SJSA1 (cell line): Measurements from ENCODE around the gene NKX6-2. TPM values are rescaled to one million over a fixed set of nuclear protein-coding genes. Genes with fewer than 3 reads are reported as not detected.
"Not testable (repeated sequence)": the region's sequence is repeated elsewhere in the genome, so short reads cannot be mapped to it uniquely, and the experiment has no call there.

Source experiments
- DNase-seq, 2 experiments: peaks; one replicate each; pipeline ENCODE4 v3.0.0-alpha.2; 2015 to 2020; ENCODE audit warnings: low spot score in 2 of 2, low read depth in 1 of 2
- H3K27ac ChIP-seq: fragments of 250-450 bp; sonication (Bioruptor Pico); 2 replicates; pipeline ENCODE4 v1.5.1; 2020; ENCODE audit warnings: mild to moderate bottlenecking, moderate library complexity
- H3K27me3 ChIP-seq: fragments of 250-450 bp; sonication (Bioruptor Pico); replicated peaks from 2 replicates; pipeline ENCODE4 v1.5.1; 2020; ENCODE audit warnings: mild to moderate bottlenecking, moderate library complexity
- H3K36me3 ChIP-seq: fragments of 250-450 bp; sonication (Bioruptor Pico); 2 replicates; pipeline ENCODE4 v1.5.1; 2020; ENCODE audit warnings: mild to moderate bottlenecking
- H3K4me1 ChIP-seq: fragments of 250-450 bp; sonication (Bioruptor Pico); replicated peaks from 2 replicates; pipeline ENCODE4 v1.6.1; 2021; ENCODE audit warnings: mild to moderate bottlenecking
- H3K4me3 ChIP-seq: fragments of 250-450 bp; sonication (Bioruptor Pico); 2 replicates; pipeline ENCODE4 v1.5.1; 2020; ENCODE audit warnings: mild to moderate bottlenecking
- H3K9me3 ChIP-seq: fragments of 250-450 bp; sonication (Bioruptor Pico); replicated peaks from 2 replicates; pipeline ENCODE4 v1.5.1; 2020; ENCODE audit warnings: mild to moderate bottlenecking
- total RNA-seq: library from RNA; depleted of rRNA; stranded (reverse); fragments of >200 nt; shearing (Covaris generic); gene quantifications from 2 replicates; pipeline ENCODE4 v1.2.3, GENCODE V29; 2014

Gene NKX6-2
- total RNA-seq, 1 experiment from 2014 or later, result not detected

- Histone ChIP-seq H3K27me3 (no peaks in the 10 kb centered on the region), H3K4me3 (no peak overlapping the region), H3K4me1 (peaks cover 2% of the 10 kb centered on the region), H3K36me3 (no peaks in the 10 kb centered on the region), H3K27ac (no peak overlapping the region), H3K9me3 (no peaks in the 10 kb centered on the region)
- no peak for DNase-seq
Observed at GRCh38 chr10:132798876-132799275, 12.9 kb upstream of the NKX6-2 start.

DNA sequence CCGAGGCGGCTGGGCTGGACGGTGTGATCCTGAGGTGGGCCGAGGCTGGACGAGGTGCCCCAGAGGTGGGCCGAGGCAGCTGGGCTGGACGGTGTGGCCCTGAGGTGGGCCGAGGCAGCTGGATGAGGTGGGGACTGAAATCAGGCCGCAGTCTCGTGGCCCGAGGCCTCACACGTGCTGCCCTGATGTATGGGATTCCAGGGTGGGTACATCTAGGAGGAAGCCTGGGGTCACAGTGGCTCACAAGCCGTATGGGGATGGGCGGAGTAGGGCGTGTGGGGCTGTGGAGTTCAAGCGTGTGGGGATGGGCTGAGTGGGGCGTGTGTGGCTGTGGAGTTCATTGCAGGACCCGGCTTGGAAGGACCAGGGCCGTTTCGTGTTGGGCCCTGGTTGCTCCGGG lies 12.5 kb upstream of the NKX6-2 start:
- Histone ChIP-seq H3K9me3 (peaks cover 3% of the 10 kb centered on the region; the same call in 1 of the 2 replicates), H3K4me1 (peaks cover 7% of the 10 kb centered on the region), H3K36me3 (no peaks in the 10 kb centered on the region), H3K27me3 (peaks cover 3% of the 10 kb centered on the region; the same call in 1 of the 2 replicates), H3K27ac (no peak overlapping the region), H3K4me3 (no peak overlapping the region)
- no peak for DNase-seq

DNA sequence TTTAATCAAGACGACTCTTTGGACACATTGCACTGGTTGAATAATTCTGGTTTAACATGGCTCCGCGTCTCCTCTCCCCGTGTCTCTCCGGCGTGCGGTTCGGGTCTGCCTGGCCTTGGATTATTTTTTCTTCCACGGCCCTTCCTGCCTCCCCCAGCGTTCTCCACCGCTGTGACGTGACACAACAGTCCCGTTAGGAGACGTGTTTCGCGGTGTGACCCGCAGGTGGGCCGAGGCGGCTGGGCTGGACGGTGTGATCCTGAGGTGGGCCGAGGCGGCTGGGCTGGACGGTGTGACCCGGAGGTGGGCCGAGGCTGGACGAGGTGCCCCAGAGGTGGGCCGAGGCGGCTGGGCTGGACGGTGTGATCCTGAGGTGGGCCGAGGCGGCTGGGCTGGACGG lies 12.0 kb upstream of the NKX6-2 start:
- not testable (repeated sequence) for H3K36me3 ChIP-seq, H3K27me3 ChIP-seq, H3K4me3 ChIP-seq, H3K4me1 ChIP-seq, DNase-seq, H3K9me3 ChIP-seq, H3K27ac ChIP-seq

DNA sequence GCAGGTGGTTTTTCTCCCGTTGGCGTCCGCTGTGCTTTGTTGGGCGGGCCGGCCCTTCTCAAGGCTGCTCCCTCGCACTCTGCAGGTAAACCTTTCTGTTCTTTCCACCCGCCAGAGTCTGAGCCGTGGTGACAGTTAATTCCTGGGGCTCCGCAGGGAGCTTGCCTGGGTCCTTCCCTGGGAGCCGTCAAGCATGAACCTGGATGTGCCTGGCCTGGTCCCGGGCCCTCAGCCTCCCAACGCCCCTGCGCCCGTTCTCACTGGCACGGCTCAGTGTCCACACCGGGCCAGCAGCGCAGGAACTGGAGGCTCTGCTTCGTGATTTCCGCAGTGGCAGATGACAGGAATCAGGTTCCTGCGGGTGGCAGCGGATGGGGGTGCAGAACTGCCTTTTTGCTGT lies 10.9 kb upstream of the NKX6-2 start:
- DNase-seq, result no peak
- Histone ChIP-seq H3K27ac (no peak overlapping the region), H3K36me3 (no peaks in the 10 kb centered on the region), H3K9me3 (peaks cover 5% of the 10 kb centered on the region; the same call in 1 of the 2 replicates), H3K4me3 (no peak overlapping the region), H3K4me1 (peaks cover 7% of the 10 kb centered on the region), H3K27me3 (peaks cover 6% of the 10 kb centered on the region; the same call in 1 of the 2 replicates)

DNA sequence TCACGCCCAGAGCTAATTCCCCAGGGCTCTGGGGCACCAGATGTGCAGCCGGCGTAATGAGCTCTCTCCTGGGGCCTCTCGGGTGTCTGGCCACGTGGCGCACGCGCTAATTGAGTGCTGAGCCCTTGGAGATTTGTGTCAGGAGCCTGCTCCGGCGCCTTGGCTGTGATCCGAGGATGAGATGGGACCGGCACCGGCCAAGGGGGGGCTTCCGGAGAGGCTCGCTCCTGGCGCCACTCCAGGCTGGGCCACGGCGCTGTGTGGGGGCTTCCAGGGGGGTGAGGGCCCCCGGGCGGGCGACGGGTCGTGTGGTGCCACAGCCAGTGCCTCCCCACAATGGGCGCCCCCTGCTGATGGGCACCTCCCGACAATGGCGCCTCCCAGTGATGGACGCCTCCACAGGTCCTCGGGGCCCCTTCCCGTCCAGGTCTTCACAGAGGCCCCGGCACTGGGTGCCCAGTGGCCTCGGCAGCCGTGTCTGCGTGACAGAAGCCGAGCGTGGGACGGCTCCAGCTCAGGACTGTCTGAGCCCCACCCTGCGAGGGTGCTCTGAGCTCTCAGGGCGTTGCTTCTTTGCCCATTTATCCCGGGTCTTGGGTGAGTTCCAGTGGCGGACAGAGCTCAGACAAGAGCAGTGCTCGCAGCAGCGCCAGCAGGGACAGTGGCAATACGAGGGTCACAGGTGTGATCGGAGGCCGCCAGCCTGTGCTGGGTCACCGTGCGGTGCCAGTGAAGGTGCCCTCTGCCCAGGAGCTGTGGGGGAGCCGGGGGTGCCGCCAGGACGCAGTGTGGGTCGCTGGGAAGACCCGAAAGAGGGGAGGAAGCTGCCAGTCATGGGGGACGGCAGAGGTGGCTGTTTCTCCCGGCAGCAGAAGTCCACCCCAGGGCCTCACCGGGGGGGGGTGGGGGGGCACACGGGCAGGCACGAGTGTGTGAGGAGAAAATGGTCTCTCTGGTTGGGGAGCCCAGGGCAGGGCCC lies 8.2 kb upstream of the NKX6-2 start:
- H3K36me3 ChIP-seq, result no peaks in the 10 kb centered on the region
- H3K9me3 ChIP-seq, result peaks cover 5% of the 10 kb centered on the region; the same call in 1 of the 2 replicates
- DNase-seq, result no peak
- no peak overlapping the region for H3K27ac ChIP-seq
- H3K27me3 ChIP-seq, result peaks cover 19% of the 10 kb centered on the region
- H3K4me1 ChIP-seq, result peaks cover 7% of the 10 kb centered on the region
- H3K4me3 ChIP-seq, result no peak overlapping the region

GRCh38 chr10:132793213-132793612 lies 7.3 kb upstream of the NKX6-2 start:
- Histone ChIP-seq H3K4me1 (peaks cover 13% of the 10 kb centered on the region), H3K27ac (no peak overlapping the region), H3K4me3 (no peak overlapping the region), H3K36me3 (no peaks in the 10 kb centered on the region), H3K27me3 (peaks cover 28% of the 10 kb centered on the region), H3K9me3 (peaks cover 5% of the 10 kb centered on the region; the same call in 1 of the 2 replicates)
- DNase-seq, result no peak

- Histone ChIP-seq H3K27me3 (peaks cover 33% of the 10 kb centered on the region), H3K36me3 (no peaks in the 10 kb centered on the region), H3K27ac (no peak overlapping the region), H3K4me1 (peaks cover 17% of the 10 kb centered on the region), H3K9me3 (peaks cover 5% of the 10 kb centered on the region; the same call in 1 of the 2 replicates), H3K4me3 (no peak overlapping the region)
- DNase-seq, result no peak
Observed at GRCh38 chr10:132792796-132793195, 6.8 kb upstream of the NKX6-2 start.

- H3K27ac ChIP-seq, H3K36me3 ChIP-seq, H3K4me3 ChIP-seq, H3K9me3 ChIP-seq, DNase-seq: not testable (repeated sequence)
- peaks cover 22% of the 10 kb centered on the region for H3K4me1 ChIP-seq
- H3K27me3 ChIP-seq, result peaks cover 38% of the 10 kb centered on the region
Observed at GRCh38 chr10:132792099-132792498, 6.2 kb upstream of the NKX6-2 start.

DNA sequence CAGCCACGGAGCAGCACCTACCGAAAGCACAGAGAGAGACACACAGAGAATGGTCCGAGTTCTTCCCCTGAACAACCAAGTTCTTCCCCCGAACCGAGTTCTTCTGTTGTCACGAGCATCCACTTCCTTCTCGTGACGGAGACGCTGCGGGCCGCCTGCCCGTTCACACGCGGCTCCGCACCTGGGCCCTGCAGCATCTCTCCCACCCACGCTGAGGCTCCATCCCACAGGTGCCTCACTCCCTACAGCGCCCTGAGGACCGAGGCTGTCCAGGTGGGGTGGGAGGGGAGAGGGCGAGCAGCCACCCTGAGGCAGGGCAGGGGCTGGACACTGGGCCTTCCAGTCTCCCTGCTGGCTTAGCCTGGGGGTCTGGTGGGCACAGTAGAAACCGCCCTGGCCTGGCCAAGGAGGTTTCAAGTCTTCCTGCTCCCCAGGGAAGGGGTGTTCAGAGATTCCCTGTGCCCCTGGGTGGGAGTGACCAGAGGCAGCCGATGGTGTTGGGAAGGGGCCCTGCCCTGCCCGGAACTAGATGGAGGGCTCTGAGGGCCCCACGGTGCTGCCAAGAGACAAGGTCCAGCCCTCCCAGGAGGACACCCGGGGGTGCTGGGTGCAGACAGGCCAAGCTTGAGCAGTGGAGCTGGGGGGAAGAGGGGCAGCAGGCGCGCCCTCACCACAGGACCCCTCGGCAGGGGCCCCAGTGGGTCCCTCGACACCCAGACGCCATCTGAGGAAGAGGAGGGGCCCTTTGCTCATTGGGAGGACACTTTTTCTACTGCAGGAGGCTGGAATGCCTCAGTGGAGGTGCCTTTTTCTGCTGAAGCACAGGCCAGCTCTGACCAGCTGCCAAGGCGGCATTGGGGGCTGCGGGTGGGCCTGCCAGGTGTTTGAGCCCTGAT lies 5.2 kb upstream of the NKX6-2 start:
- Histone ChIP-seq H3K9me3 (peaks cover 14% of the 10 kb centered on the region), H3K27ac (no peak overlapping the region), H3K4me1 (peaks cover 31% of the 10 kb centered on the region), H3K36me3 (no peaks in the 10 kb centered on the region), H3K4me3 (no peak overlapping the region), H3K27me3 (peaks cover 47% of the 10 kb centered on the region)
- DNase-seq, result no peak

- H3K9me3 ChIP-seq, result peaks cover 16% of the 10 kb centered on the region
- H3K4me3 ChIP-seq, result no peak overlapping the region
- DNase-seq, result no peak
- H3K4me1 ChIP-seq, result peaks cover 31% of the 10 kb centered on the region
- peaks cover 51% of the 10 kb centered on the region for H3K27me3 ChIP-seq
- H3K27ac ChIP-seq, result no peak overlapping the region
- no peaks in the 10 kb centered on the region for H3K36me3 ChIP-seq
Observed at GRCh38 chr10:132790470-132790869, 4.5 kb upstream of the NKX6-2 start.

- DNase-seq, result no peak
- no peak overlapping the region for H3K4me3 ChIP-seq
- H3K9me3 ChIP-seq, result peaks cover 23% of the 10 kb centered on the region
- no peak overlapping the region for H3K27ac ChIP-seq
- H3K27me3 ChIP-seq, result peaks cover 58% of the 10 kb centered on the region
- H3K36me3 ChIP-seq, result no peaks in the 10 kb centered on the region
- H3K4me1 ChIP-seq, result peaks cover 31% of the 10 kb centered on the region
Observed at GRCh38 chr10:132789659-132790148, 3.8 kb upstream of the NKX6-2 start.

DNA sequence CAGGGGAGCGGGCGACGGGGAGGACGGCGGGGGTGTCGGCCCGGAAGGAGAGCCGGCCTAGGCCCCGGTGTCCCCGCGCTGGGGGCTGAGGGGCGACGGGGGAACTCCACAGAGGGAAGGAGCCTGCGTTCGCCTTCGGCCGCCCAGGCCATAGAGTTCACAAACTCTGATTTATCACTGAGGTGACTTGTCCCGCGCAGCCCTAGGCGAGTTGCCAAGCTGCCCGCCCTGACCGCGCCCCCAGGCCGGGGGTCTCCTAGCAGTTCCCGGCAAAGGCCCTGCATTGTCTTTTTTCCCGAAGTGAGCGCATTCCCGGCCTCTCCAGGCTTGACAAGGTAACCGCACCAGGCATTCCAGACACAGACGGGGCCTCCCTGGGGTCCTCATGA lies 2.9 kb upstream of the NKX6-2 start:
- DNase-seq, result no peak
- Histone ChIP-seq H3K27me3 (peaks cover 59% of the 10 kb centered on the region), H3K36me3 (0 out of 2 replicates have a peak, but pooled peaks cover 2% of the 10 kb centered on the region), H3K4me3 (no peak overlapping the region), H3K9me3 (peaks cover 31% of the 10 kb centered on the region), H3K27ac (no peak overlapping the region), H3K4me1 (peaks cover 28% of the 10 kb centered on the region)

DNA sequence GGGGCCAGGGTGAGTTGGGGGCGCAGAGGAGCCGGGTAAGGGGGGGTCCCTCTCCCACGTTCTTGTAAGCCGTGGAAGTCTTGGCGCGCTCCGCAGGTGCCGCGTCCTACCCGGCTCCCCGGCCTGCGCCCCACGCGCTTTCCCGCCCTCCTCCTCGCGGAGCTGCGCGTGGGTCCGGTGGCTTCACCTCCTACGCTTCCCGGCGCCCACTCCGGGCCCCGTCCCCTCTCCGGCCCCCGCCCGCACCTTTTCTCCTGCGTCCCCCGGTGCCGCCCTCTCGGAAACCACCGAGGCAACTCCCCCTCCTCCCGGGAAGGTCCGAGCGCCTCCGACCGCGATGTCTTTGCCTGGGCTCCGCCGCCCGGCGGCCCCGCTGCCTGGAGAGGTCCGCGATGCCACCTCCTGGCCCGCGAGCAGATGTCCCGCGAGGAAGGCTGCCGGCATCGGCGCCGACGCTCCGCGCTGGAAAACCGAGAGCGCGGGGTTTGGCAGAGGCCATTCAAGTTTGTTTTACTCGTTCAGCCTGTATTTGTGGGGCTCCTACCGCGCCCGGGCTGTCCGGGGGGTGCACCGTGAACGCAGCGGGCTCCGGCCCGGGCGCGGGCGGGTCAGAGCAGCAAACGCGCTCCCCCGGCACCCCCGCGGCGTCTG lies 2.4 kb upstream of the NKX6-2 start:
- no peak for DNase-seq
- peaks cover 6% of the 10 kb centered on the region for H3K36me3 ChIP-seq
- H3K9me3 ChIP-seq, result peaks cover 27% of the 10 kb centered on the region
- H3K27ac ChIP-seq, result no peak overlapping the region
- peaks cover 55% of the 10 kb centered on the region for H3K27me3 ChIP-seq
- peaks cover 24% of the 10 kb centered on the region for H3K4me1 ChIP-seq
- H3K4me3 ChIP-seq, result no peak overlapping the region
